SK-N-SH (cell line): ENCODE results near the gene CCDC141. TPM values are rescaled to one million over a fixed set of nuclear protein-coding genes. Genes with fewer than 3 reads are reported as not detected.

Source experiments
- CTCF ChIA-PET: fragments of 300-600, 350-600 bp; formaldehyde crosslinking; extraction: SDS; loops from one replicate; lab custom pipeline; 2021; lab: Yijun Ruan, JAX
- POLR2A ChIA-PET: fragments of 350-600 bp; sonication (Branson Sonifier 250); formaldehyde crosslinking; extraction: SDS; loops from one replicate; lab custom pipeline; 2020; ENCODE audit warnings: antibody characterized with exemption, inconsistent platforms; lab: Yijun Ruan, JAX
- DNase-seq: peaks from one replicate; pipeline ENCODE4 v3.0.0; 2012
- H2AFZ ChIP-seq: fragments of 200-600 bp; sonication (generic); 2 replicates; pipeline ENCODE4 v1.8.1; 2016; ENCODE audit warnings: antibody characterized with exemption, mild to moderate bottlenecking, low read depth
- H3F3A ChIP-seq: fragments of 200-600 bp; sonication (generic); replicated peaks from 2 replicates; pipeline ENCODE3; 2016; ENCODE audit warnings: antibody characterized with exemption, mild to moderate bottlenecking; ENCODE audit not compliant: insufficient read depth
- H3K27ac ChIP-seq, 2 experiments: fragments of 200-500 bp in 1 of 2; fragments of 200-600 bp in 1 of 2; sonication (Bioruptor generic) in 1 of 2; sonication (generic), shearing (Covaris generic) in 1 of 2; 2 replicates each; pipeline versions ENCODE4 v1.5.1 to v1.6.1; 2014 to 2016; ENCODE audit warnings: low read depth in 2 of 2, inconsistent platforms in 1 of 2, low read length in 1 of 2, mild to moderate bottlenecking in 1 of 2, mixed read lengths in 1 of 2
- H3K27me3 ChIP-seq: fragments of 200-600 bp; sonication (generic), shearing (Covaris generic); 2 replicates; pipeline ENCODE4 v1.6.1; 2016; ENCODE audit warnings: mixed run types; ENCODE audit not compliant: insufficient read depth
- H3K36me3 ChIP-seq, 2 experiments: fragments of 200-500 bp in 1 of 2; fragments of 200-600 bp in 1 of 2; sonication (Bioruptor generic) in 1 of 2; sonication (generic) in 1 of 2; replicated peaks in 1 of 2; 2 replicates each; pipeline versions ENCODE3 to v1.5.1; 2014 to 2016; ENCODE audit warnings: low read length in 1 of 2, mild to moderate bottlenecking in 1 of 2; ENCODE audit not compliant: insufficient read depth in 2 of 2, control insufficient read depth in 1 of 2
- H3K4me1 ChIP-seq, 2 experiments: fragments of 200-500 bp in 1 of 2; fragments of 200-600 bp in 1 of 2; sonication (Bioruptor generic) in 1 of 2; sonication (generic), shearing (Covaris generic) in 1 of 2; 2 replicates each; pipeline versions ENCODE4 v1.5.1 to v1.6.1; 2014 to 2016; ENCODE audit warnings: low read depth in 1 of 2, low read length in 1 of 2, mixed run types in 1 of 2; ENCODE audit not compliant: insufficient read depth in 2 of 2, control insufficient read depth in 1 of 2
- H3K4me2 ChIP-seq: fragments of 200-600 bp; sonication (generic), shearing (Covaris generic); 2 replicates; pipeline ENCODE4 v1.6.1; 2017; ENCODE audit warnings: mixed run types
- H3K4me3 ChIP-seq, 2 experiments: fragments of 200-500 bp in 1 of 2; fragments of 200-600 bp in 1 of 2; sonication (Bioruptor generic) in 1 of 2; sonication (generic), shearing (Covaris generic) in 1 of 2; 2 replicates each; pipeline versions ENCODE4 v1.5.1 to v1.8.1; 2014 to 2016; ENCODE audit warnings: low read depth in 2 of 2, inconsistent platforms in 1 of 2, low read length in 1 of 2, mild to moderate bottlenecking in 1 of 2, mixed read lengths in 1 of 2, moderate library complexity in 1 of 2
- H3K79me2 ChIP-seq: fragments of 200-600 bp; sonication (generic); 2 replicates; pipeline ENCODE4 v1.8.1; 2017; ENCODE audit warnings: mild to moderate bottlenecking; ENCODE audit not compliant: insufficient read depth
- H3K9ac ChIP-seq: fragments of 200-600 bp; sonication (generic); 2 replicates; pipeline ENCODE4 v1.6.1; 2017; ENCODE audit warnings: mixed run types
- H3K9me2 ChIP-seq: fragments of 200-600 bp; sonication (generic); 2 replicates; pipeline ENCODE4 v1.6.1; 2017; ENCODE audit warnings: mixed run types
- H3K9me3 ChIP-seq: fragments of 200-600 bp; sonication (generic); 2 replicates; pipeline ENCODE4 v1.6.1; 2017; ENCODE audit warnings: mixed run types, mild to moderate bottlenecking, moderate library complexity
- H4K20me1 ChIP-seq: fragments of 200-600 bp; sonication (generic); 2 replicates; pipeline ENCODE4 v1.6.1; 2017; ENCODE audit warnings: mild to moderate bottlenecking, mixed run types; ENCODE audit not compliant: insufficient read depth
- EP300 ChIP-seq, 2 experiments: IDR thresholded peaks; 2 replicates each; pipeline versions ENCODE4 v1.4.0 to v1.6.1; 2012; ENCODE audit warnings: borderline replicate concordance in 1 of 2, low read depth in 1 of 2, low read length in 1 of 2
- FOXJ3 ChIP-seq: sonication (generic); formaldehyde crosslinking; IDR thresholded peaks from 2 replicates; pipeline ENCODE4 v1.5.1; 2020; ENCODE audit warnings: mild to moderate bottlenecking, missing genetic modification reagents
- FOXM1 ChIP-seq: IDR thresholded peaks from 2 replicates; pipeline ENCODE4 v1.4.0; 2012; ENCODE audit warnings: low read depth, mild to moderate bottlenecking
- GATA2 ChIP-seq: sonication (generic); formaldehyde crosslinking; IDR thresholded peaks from 2 replicates; pipeline ENCODE4 v1.5.0; 2020; ENCODE audit warnings: mild to moderate bottlenecking, missing genetic modification reagents
- NRF1 ChIP-seq: IDR thresholded peaks from 2 replicates; pipeline ENCODE4 v1.6.1; 2012; ENCODE audit warnings: low read depth, mild to moderate bottlenecking, low read length
- RAD21 ChIP-seq: IDR thresholded peaks from 2 replicates; pipeline ENCODE4 v1.6.1; 2012; ENCODE audit warnings: mild to moderate bottlenecking, low read length
- REST ChIP-seq: IDR thresholded peaks from 2 replicates; pipeline ENCODE4 v1.6.1; 2012; ENCODE audit warnings: mild to moderate bottlenecking, low read depth, low read length, moderate library complexity
- RXRA ChIP-seq: IDR thresholded peaks from 2 replicates; pipeline ENCODE4 v1.4.0; 2012; ENCODE audit warnings: low read depth, mild to moderate bottlenecking, borderline replicate concordance
- SMC3 ChIP-seq: IDR thresholded peaks from 2 replicates; pipeline ENCODE4 v1.6.1; 2012; ENCODE audit warnings: low read depth, low read length, improper control_type of control experiment
- TAF1 ChIP-seq: IDR thresholded peaks from 2 replicates; pipeline ENCODE4 v1.6.1; 2012; ENCODE audit warnings: low read depth, mild to moderate bottlenecking, low read length, moderate library complexity, borderline replicate concordance
- TEAD4 ChIP-seq: IDR thresholded peaks from 2 replicates; pipeline ENCODE4 v1.4.0; 2012; ENCODE audit warnings: mild to moderate bottlenecking, borderline replicate concordance; ENCODE audit not compliant: insufficient read depth
- WGBS: methylation state at CpG from one replicate; pipeline ENCODE4 v1.1.6; 2017; ENCODE audit warnings: low lambda C conversion rate; 5-methylcytosine and 5-hydroxymethylcytosine counted together
- polyA plus RNA-seq, 3 experiments: library from polyadenylated mRNA; depleted of rRNA; stranded (reverse); fragments of >200 nt; gene quantifications; 2 replicates each; pipeline ENCODE4 v1.2.3, GENCODE V29; 2012
- TF ChIP-seq, protein P1 (sequence below): IDR thresholded peaks from 2 replicates; pipeline ENCODE4 v1.4.0; 2012; ENCODE audit warnings: low read depth, borderline replicate concordance

The CCDC141 gene
- polyA plus RNA-seq, 1 of the 3 experiments (the other 2 are of a cell fraction) = 0.02 TPM

- ChIA-PET CTCF (interaction anchor here (1.2 kb wide), 1 partner anchor 9 kb away, joined by 4 read pairs; the partner anchor contains the start of gene CCDC141), POLR2A (no interaction called here)
- DNase-seq = no peak
- WGBS = 79% methylated on average over 2 of the region's 2 CpGs
- Histone ChIP-seq H3K36me3 (no peaks in the 10 kb centered on the region), H3K79me2 (no peaks in the 10 kb centered on the region), H3K9me2 (no peaks in the 10 kb centered on the region), H3F3A (no peaks in the 10 kb centered on the region), H3K27ac (peak overlapping the region in 1 of 2 experiments; percentile 16; a peak in 1 of 4 replicates)
- TF ChIP-seq RXRA = no peak
- TF ChIP-seq FOXM1 = no peak
- TF ChIP-seq, protein P1, sequence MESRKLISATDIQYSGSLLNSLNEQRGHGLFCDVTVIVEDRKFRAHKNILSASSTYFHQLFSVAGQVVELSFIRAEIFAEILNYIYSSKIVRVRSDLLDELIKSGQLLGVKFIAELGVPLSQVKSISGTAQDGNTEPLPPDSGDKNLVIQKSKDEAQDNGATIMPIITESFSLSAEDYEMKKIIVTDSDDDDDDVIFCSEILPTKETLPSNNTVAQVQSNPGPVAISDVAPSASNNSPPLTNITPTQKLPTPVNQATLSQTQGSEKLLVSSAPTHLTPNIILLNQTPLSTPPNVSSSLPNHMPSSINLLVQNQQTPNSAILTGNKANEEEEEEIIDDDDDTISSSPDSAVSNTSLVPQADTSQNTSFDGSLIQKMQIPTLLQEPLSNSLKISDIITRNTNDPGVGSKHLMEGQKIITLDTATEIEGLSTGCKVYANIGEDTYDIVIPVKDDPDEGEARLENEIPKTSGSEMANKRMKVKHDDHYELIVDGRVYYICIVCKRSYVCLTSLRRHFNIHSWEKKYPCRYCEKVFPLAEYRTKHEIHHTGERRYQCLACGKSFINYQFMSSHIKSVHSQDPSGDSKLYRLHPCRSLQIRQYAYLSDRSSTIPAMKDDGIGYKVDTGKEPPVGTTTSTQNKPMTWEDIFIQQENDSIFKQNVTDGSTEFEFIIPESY = no peak
- no peak for TF ChIP-seq TAF1
- TF ChIP-seq FOXJ3 (CRISPR knock-in tag) = no peak
- no peak for TF ChIP-seq REST
- TF ChIP-seq RAD21 = no peak
- no peak for TF ChIP-seq SMC3
- TF ChIP-seq TEAD4 = no peak
- no peak for TF ChIP-seq NRF1
- TF ChIP-seq EP300 (IDR thresholded peaks at IDR 0.05; ENCODE audit: borderline replicate concordance in 1 of 2, low read depth in 1 of 2, low read length in 1 of 2) = no peak
- TF ChIP-seq GATA2 (CRISPR knock-in tag) = no peak
- TF ChIP-seq, all 33 proteins: peak for 0
- no peak overlapping the region for H3K9ac ChIP-seq
- H3K4me1 ChIP-seq = no peaks in the 10 kb centered on the region
- H4K20me1 ChIP-seq = no peaks in the 10 kb centered on the region
- H3K27me3 ChIP-seq = no peaks in the 10 kb centered on the region
- H3K4me3 ChIP-seq = no peak overlapping the region
- no peaks in the 10 kb centered on the region for H3K9me3 ChIP-seq
- no peak overlapping the region for H3K4me2 ChIP-seq
- H2AFZ ChIP-seq = no peak overlapping the region; the same call in 1 of the 2 replicates
Measured at GRCh38 chr2:179059026-179059700, 9.2 kb upstream of the CCDC141 start.
